CD8-positive, alpha-beta memory T cell (primary cell): ENCODE results near the gene CALCR. TPM values are rescaled to one million over a fixed set of nuclear protein-coding genes. Genes with fewer than 3 reads are reported as not detected.
A peak's percentile ranks its signal among the peaks of the same experiment; 100 is the strongest.

ENCODE experiments used
- CTCF ChIA-PET: fragments of 350-600 bp; sonication (Branson Sonifier 250); formaldehyde crosslinking; loops from one replicate; lab custom pipeline; 2021; ENCODE audit warnings: antibody characterized with exemption; lab: Charles Lee
- POLR2A ChIA-PET: fragments of 350-600 bp; sonication (Branson Sonifier 250); formaldehyde crosslinking; loops from one replicate; lab custom pipeline; 2021; ENCODE audit warnings: antibody characterized with exemption; lab: Charles Lee
- DNase-seq, 5 donors: peaks; one replicate each; pipeline versions ENCODE4 v3.0.0 to v3.0.0-alpha.2; 2020 to 2022; ENCODE audit warnings: mixed read lengths in 1 of 5
- H3K27ac ChIP-seq: one replicate; pipeline ENCODE4 v1.7.0; 2013; ENCODE audit warnings: low read depth, mild to moderate bottlenecking, low read length, moderate library complexity
- H3K27me3 ChIP-seq: 2 replicates; pipeline ENCODE4 v1.7.0; 2013; ENCODE audit warnings: low read length, mild to moderate bottlenecking; ENCODE audit not compliant: insufficient read depth, poor library complexity, severe bottlenecking
- H3K36me3 ChIP-seq: 2 replicates; pipeline ENCODE4 v1.7.0; 2013; ENCODE audit warnings: mild to moderate bottlenecking, low read length, moderate library complexity; ENCODE audit not compliant: insufficient read depth
- H3K4me1 ChIP-seq: 2 replicates; pipeline ENCODE4 v1.7.0; 2013; ENCODE audit warnings: mild to moderate bottlenecking, low read length, moderate library complexity; ENCODE audit not compliant: insufficient read depth
- H3K4me3 ChIP-seq: 2 replicates; pipeline ENCODE4 v1.7.0; 2013; ENCODE audit warnings: mild to moderate bottlenecking, low read length
- H3K9me3 ChIP-seq: 2 replicates; pipeline ENCODE4 v1.7.0; 2013; ENCODE audit warnings: mild to moderate bottlenecking, low read length
- H3K27ac Mint-ChIP-seq, 8 donors: one replicate each; pipeline ENCODE4 v1.8.0; 2020 to 2021; ENCODE audit warnings: mixed read lengths in 8 of 8, mild to moderate bottlenecking in 6 of 8, inconsistent platforms in 3 of 8, moderate library complexity in 3 of 8
- H3K27me3 Mint-ChIP-seq, 2 donors: one replicate each; pipeline ENCODE4 v1.8.0; 2020 to 2021; ENCODE audit warnings: mixed read lengths in 2 of 2, mild to moderate bottlenecking in 1 of 2, moderate library complexity in 1 of 2
- H3K36me3 Mint-ChIP-seq, 3 donors: one replicate each; pipeline ENCODE4 v1.8.0; 2020 to 2021; ENCODE audit warnings: mixed read lengths in 3 of 3, inconsistent platforms in 1 of 3, mild to moderate bottlenecking in 1 of 3
- H3K4me1 Mint-ChIP-seq, 3 donors: one replicate each; pipeline ENCODE4 v1.8.0; 2020 to 2021; ENCODE audit warnings: mixed read lengths in 3 of 3, inconsistent platforms in 1 of 3, mild to moderate bottlenecking in 1 of 3
- H3K4me3 Mint-ChIP-seq, 7 donors: one replicate each; pipeline ENCODE4 v1.8.0; 2020 to 2021; ENCODE audit warnings: mixed read lengths in 7 of 7, mild to moderate bottlenecking in 6 of 7, moderate library complexity in 4 of 7, inconsistent platforms in 2 of 7
- H3K9me3 Mint-ChIP-seq, 5 donors: one replicate each; pipeline ENCODE4 v1.8.0; 2020 to 2022; ENCODE audit warnings: mixed read lengths in 5 of 5, mild to moderate bottlenecking in 3 of 5, moderate library complexity in 2 of 5, inconsistent platforms in 1 of 5
- polyA plus RNA-seq: library from polyadenylated mRNA; unstranded; fragments of 300-500 nt; fragmentation: Illumina TruSeq; gene quantifications from one replicate; pipeline ENCODE4 v1.2.3, GENCODE V29; 2021
- total RNA-seq, 2 experiments: library from RNA; stranded (reverse); gene quantifications; one replicate each; pipeline ENCODE4 v1.2.3, GENCODE V29; 2021

Gene CALCR
- total and polyA plus RNA-seq, 3 experiments from 2014 or later = not detected

GRCh38 chr7:93392984-93393383 lies 181.5 kb downstream of the CALCR start:
- CTCF ChIA-PET = no interaction called here
- Mint-ChIP-seq H3K4me3 (no peak overlapping the region), H3K9me3 (no peaks in the 10 kb centered on the region), H3K27ac (no peak overlapping the region), H3K4me1 (no peaks in the 10 kb centered on the region), H3K36me3 (no peaks in the 10 kb centered on the region), H3K27me3 (peaks cover 0 to 4% of the 10 kb centered on the region in 2 donors)
- Histone ChIP-seq H3K4me3 (no peak overlapping the region), H3K36me3 (no peaks in the 10 kb centered on the region), H3K27me3 (no peaks in the 10 kb centered on the region), H3K9me3 (no peaks in the 10 kb centered on the region), H3K27ac (no peak overlapping the region), H3K4me1 (no peaks in the 10 kb centered on the region)
- POLR2A ChIA-PET = no interaction called here
- DNase-seq = no peak

DNA sequence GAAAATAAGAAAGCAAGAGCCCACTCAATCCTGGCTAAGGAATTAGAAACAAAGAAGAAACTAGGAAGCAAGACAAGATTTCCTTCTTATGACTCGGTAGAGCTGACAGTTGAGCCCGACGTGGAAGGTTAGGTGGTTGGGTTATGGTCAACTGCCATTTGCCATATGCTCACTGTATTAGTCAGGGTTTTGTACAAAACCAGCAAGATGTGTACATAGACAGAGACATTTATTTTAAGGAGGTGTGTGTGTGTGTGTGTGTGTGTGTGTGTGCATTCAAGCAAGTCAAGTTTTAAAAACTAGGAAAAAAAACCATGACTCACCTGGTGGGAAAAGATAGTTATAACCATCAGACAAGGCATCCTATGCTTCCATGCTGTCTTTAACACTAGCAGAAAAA lies 183.9 kb downstream of the CALCR start:
- H3K9me3 ChIP-seq = no peaks in the 10 kb centered on the region
- H3K4me3 Mint-ChIP-seq = no peak overlapping the region
- no peaks in the 10 kb centered on the region for H3K9me3 Mint-ChIP-seq
- peak overlapping the region in 1 of 8 donors; percentile 56 for H3K27ac Mint-ChIP-seq
- no peak for DNase-seq
- H3K4me3 ChIP-seq = no peak overlapping the region
- no peaks in the 10 kb centered on the region for H3K4me1 Mint-ChIP-seq
- H3K27me3 ChIP-seq = no peaks in the 10 kb centered on the region
- no peaks in the 10 kb centered on the region for H3K36me3 Mint-ChIP-seq
- H3K27ac ChIP-seq = no peak overlapping the region
- no peaks in the 10 kb centered on the region for H3K36me3 ChIP-seq
- ChIA-PET POLR2A (no interaction called here), CTCF (no interaction called here)
- peaks cover 3 to 21% of the 10 kb centered on the region in 2 donors for H3K27me3 Mint-ChIP-seq
- no peaks in the 10 kb centered on the region for H3K4me1 ChIP-seq

GRCh38 chr7:93382362-93382761 lies 192.2 kb downstream of the CALCR start:
- Mint-ChIP-seq H3K9me3 (no peaks in the 10 kb centered on the region), H3K27me3 (peaks cover 5 to 28% of the 10 kb centered on the region in 2 donors), H3K4me3 (no peak overlapping the region), H3K27ac (no peak overlapping the region), H3K36me3 (no peaks in the 10 kb centered on the region), H3K4me1 (no peaks in the 10 kb centered on the region)
- no peak overlapping the region for H3K4me3 ChIP-seq
- no peak overlapping the region for H3K27ac ChIP-seq
- H3K9me3 ChIP-seq = no peaks in the 10 kb centered on the region
- ChIA-PET POLR2A (no interaction called here), CTCF (no interaction called here)
- no peak for DNase-seq
- H3K27me3 ChIP-seq = no peaks in the 10 kb centered on the region
- H3K36me3 ChIP-seq = no peaks in the 10 kb centered on the region
- H3K4me1 ChIP-seq = no peaks in the 10 kb centered on the region

GRCh38 chr7:93378131-93378760 lies 196.3 kb downstream of the CALCR start:
- DNase-seq = no peak
- Histone ChIP-seq H3K9me3 (no peaks in the 10 kb centered on the region), H3K36me3 (no peaks in the 10 kb centered on the region), H3K4me1 (no peaks in the 10 kb centered on the region), H3K27ac (no peak overlapping the region), H3K27me3 (no peaks in the 10 kb centered on the region), H3K4me3 (no peak overlapping the region)
- Mint-ChIP-seq H3K4me1 (no peaks in the 10 kb centered on the region), H3K27me3 (peaks cover 9 to 19% of the 10 kb centered on the region in 2 donors), H3K36me3 (no peaks in the 10 kb centered on the region), H3K4me3 (no peak overlapping the region), H3K27ac (no peak overlapping the region), H3K9me3 (no peaks in the 10 kb centered on the region)
- ChIA-PET CTCF (no interaction called here), POLR2A (no interaction called here)

GRCh38 chr7:93375603-93376002 lies 198.9 kb downstream of the CALCR start:
- H3K36me3 Mint-ChIP-seq = no peaks in the 10 kb centered on the region
- H3K4me3 ChIP-seq = no peak overlapping the region

More at GRCh38 chr7:93375603-93376002, 198.9 kb downstream of the CALCR start:
- H3K4me1 Mint-ChIP-seq = no peaks in the 10 kb centered on the region
- H3K9me3 Mint-ChIP-seq = peaks cover 0 to 7% (median 2%) of the 10 kb centered on the region in 5 donors
- Histone ChIP-seq H3K9me3 (no peaks in the 10 kb centered on the region), H3K27ac (no peak overlapping the region), H3K27me3 (no peaks in the 10 kb centered on the region), H3K36me3 (no peaks in the 10 kb centered on the region), H3K4me1 (no peaks in the 10 kb centered on the region)
- peaks cover 14 to 25% of the 10 kb centered on the region in 2 donors for H3K27me3 Mint-ChIP-seq
- POLR2A ChIA-PET = no interaction called here
- CTCF ChIA-PET = no interaction called here
- no peak for DNase-seq
- no peak overlapping the region for H3K27ac Mint-ChIP-seq
- H3K4me3 Mint-ChIP-seq = no peak overlapping the region
